ENCODE measurements around the gene SLC19A1.
"Not testable (repeated sequence)": the region's sequence is repeated elsewhere in the genome, so short reads cannot be mapped to it uniquely, and the experiment has no call there.

Gene SLC19A1

DNA sequence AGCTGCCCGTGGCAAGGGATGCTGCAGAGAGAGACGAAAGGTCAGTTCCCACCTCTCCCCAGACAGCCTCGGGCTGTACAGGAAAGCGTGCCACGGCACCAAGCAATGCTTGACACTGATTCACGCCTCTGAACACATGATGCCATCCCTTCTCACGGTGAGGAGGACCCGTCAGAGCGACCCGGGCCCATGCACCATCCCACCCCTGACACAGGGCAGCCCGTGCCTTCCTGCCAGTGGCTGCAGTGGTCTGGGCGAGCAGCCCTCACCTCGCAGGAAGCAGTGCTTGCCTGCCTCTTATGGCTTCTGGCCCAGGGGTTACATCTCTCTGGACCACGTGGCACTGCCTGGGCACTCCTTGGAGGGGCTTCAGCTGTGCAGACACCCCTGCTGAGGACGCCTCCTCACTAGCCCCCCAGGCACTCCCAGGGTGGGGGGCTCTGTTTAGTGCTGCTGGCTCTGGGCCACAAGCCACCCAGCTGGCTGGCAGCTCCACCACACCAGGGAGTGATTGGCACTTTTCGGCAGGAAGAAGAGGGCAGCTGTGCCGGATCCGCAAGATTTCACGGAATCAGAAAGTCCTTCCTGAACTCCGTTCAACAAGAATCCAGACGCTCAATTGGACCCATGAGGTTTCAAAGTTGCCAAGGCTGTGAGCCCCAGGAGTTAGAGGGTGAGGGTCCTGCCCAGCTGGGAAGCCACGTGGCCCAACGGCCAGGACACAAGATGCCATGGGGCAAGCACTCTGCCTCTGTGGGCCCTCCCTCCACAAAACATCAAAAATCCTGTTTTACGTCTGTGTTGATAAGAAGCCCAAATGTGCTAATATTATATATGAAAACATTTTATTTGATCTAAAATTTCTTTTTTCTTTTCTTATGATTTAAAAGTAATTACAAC lies 34.8 kb upstream of the SLC19A1 start:
- no peak for DNase-seq

DNA sequence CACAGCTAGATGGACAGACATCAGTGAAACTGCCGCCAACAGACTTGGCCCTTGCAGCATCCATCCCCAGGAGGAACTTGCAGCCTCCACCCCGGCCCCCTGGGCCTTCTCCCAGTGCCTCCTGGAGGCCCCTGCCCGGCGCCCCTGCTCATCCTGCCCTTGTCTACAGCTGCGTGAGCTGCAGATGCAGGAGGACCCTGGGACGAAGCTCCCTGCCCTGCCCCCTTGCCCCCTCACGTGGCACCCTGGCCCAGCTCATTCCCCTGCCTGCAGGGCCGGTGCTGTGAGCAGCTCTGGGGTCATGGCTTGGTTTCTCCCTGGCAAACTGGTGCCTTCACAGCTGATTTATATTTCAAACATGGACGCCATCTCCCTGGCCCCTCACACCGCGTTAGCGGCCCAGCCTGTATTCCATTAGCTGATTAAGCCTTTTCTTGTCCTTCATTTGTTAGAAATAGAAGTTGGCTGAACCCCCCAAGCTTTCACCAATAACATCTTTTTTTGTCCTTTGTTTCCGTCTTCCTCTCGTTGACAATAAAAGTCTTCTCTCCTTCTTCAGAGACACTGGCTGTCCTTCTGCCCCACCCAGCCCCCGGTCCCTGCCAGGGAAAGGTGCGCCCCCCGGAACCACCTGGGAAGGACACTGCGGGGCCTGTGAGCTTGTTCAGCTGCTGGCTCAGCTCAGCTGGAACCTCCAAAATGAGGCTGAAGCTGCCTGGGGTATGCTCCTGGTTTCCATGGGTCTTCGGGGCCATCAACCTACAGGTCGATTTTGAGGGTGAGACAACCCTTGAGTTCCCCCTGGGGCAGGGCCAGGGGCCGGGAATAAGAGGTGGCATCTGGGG lies 34.0 kb upstream of the SLC19A1 start:
- no peak for DNase-seq

DNA sequence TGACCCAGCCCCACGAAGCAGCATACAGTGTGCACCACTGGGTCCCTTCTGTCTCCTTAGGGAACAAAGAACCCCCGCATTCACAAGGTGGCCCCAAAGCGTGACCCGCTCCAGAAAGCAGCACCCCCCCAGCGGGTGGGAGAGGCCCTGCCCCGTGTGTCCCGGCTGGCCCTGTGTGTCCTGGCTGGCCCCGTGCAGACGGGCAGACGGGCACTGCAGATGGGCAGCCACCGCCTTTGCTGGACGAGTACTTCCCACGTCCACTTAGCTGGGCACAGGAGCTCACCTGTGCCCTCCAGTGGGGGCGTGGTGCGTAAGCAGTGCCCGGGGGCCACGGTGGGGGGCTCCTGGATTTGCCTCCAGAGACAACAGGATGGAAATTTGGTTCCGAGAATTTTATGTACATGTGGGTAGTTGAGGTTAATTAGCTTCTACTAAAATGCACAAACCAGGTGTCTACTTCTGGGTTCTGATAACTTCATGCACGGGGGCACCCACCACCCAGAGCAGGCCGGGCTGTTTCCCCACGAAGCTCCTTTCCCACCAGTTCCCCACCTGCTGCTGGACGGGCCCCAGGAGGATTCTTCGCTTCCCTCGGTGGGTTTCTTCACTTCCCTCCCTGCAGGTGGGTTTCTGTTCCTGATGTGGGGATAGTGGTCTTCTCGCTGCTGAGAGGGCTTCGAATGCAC lies 33.2 kb upstream of the SLC19A1 start:
- no peak for DNase-seq

DNA sequence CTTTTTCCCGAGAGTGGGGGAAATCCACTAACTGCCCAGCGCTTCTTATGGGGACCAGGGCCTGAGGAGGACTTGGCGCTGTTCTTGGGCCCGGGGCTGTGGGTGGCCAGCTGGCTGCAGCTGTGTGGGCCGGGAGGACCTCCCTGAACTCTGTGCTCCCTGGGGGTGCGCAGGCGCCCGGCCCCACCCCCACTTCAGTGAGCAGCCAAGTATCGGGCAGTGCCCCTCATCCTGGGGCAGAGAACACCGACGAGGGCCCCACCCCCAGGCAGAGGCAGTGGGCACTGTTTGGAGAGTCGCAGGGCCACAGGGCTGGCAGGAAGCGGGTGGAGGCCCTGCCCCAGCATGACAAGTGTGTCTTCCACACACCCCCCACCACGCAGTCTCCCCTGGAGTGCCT lies 32.5 kb upstream of the SLC19A1 start:
- no peak for DNase-seq

DNA sequence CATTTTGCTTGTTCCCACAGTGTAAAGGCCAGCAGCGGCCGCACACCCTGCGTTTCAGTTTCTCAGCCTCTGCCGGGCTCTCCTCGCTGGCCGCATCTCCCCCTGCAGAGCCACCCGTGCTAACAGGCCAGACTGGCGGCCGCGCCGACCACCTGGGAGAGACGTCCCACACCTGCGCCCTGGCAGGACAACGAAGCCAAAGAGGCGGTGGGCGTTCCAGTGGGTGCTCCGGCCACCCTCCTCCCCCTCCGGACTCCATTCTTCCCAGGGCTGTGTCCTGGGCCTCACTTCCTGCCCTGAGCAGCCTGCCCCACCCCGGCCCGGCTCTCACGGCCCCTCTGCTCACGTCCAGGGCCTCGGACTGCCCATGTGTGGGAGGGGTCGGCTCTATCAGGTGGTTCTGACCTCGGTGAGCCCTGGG lies 31.9 kb upstream of the SLC19A1 start:
- no peak for DNase-seq

DNA sequence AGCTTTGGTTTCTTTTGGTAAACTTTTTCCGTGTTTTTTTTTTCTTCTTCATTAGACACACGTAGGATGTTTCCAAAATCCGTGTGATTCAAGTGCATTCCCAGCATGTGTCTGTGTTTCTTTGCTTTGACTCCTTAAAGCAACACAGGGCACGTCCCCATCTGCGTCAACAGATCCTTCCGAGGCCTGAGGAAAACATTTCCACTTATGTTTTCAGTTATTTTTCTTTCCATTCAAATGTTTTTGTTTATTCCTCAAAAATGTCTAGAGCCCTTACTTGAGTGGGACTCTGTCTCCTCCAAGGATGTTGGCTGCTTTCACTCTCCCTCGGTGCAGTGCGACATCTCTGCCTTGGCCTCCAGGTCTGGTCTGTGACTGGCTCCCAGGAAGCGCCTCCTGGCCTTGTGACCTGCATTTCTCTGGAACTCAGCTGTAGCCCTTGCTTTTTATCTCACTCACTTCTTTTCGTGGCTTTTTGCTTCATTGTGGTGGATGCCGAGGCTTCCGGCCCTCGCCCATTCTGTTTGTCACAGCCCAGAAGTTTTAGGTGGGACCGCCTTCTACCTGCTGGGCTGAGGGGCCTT lies 31.3 kb upstream of the SLC19A1 start:
- no peak for DNase-seq

DNA sequence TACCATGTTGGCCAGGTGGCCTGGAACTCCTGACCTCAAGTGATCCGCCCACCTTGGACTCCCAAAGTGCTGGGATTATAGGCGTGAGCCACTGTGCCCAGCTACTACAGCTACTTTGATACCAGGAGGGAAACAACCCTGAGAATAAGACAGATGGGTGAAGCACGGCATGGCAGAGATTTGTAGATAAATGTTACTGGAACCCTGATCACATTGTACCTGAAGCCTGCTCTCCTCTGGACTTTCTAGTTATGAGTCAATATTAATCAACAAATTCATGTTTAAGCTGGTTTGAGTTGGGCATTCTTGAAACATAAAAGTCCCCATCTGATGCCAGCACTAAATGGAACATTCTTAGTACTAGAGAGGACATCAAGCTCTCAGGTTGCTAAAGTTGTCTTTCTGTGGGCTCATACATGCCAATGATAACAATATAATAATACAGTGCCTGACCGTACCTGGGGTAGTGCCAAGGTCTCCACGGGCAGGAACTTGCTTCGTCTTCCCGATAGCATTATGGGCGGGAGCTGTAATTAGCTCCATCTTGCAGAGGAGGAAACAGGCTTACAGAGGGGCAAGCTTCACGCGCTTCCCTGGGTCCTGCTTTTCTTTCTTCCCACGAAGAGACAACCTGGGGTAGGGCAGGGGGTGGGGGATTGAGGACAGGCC lies 30.7 kb upstream of the SLC19A1 start:
- DNase-seq: no peak

DNA sequence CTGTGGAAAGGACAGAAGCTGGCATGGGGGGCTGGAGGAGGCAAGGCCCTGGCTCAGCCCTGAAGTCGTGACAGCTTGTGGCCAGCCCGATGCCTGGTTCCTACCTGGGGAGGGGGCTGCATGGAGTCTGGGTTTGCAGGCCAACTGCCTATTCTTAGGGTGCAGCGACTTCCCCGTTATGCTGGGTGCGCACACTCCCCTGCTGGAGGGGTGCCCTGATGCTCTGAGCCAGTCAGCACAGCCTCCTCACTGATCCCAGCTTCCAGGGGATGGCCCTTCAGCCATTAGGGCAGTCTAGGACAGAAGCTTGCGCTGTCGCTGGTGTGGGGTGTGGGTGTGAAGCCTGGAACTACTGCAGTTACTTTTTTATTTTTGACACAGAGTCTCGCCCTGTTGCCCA lies 30.0 kb upstream of the SLC19A1 start:
- no peak for DNase-seq

DNA sequence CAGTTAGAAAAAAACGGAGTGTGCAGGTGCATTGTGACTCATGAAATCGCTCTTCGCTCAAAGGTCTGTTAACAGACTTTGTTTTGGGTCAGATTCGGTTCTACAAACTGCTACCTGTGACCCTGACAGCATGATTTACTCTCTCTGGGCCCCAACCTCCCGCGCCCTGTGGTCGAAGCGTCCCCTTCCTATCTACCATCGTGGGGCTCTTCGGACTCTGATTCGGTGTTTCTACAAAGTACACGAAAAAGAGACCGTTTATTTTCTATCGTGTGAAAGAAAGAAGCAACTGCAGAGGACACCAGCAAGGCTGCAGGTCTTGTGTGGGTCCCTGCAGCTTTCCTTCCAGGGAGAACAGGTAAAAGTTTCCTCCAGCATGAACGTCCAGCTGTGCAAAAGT lies 29.4 kb upstream of the SLC19A1 start:
- DNase-seq: no peak

DNA sequence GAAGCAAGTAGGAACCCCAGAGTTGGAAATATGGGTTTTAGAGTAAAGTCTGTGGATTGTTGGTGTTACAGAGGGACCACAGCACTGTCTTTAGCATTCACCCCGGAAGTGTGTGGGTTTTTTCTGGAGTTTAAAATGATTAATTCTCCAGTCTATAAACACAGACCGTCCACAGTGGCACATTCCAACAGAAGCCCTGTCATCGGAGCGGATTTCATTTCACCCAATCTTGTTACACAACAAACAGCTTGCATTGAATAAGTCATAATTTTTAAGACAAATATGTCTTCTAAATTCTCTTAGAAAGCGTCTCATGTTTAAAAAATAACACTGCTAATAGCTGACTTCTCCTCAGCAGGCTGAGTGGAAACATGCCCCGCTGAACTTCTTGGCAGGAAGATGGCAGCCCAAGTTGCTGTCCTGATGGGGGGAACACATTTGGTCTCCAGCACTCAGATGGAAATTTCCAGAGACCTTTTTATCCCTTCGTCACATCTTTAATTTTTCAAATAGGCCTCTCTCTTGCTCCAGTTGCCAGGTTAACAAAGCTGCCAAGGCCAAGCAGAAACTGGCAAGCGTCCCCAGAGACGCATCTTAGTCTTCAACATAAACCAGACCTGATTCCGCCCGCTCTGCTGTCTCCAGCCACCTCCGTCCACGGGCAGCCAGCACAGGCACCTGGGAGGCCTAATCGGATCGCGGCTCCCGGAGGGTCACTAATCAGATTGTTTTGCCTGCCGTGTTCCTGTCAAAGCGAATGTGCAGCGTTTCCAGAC lies 28.8 kb upstream of the SLC19A1 start:
- DNase-seq: no peak

DNA sequence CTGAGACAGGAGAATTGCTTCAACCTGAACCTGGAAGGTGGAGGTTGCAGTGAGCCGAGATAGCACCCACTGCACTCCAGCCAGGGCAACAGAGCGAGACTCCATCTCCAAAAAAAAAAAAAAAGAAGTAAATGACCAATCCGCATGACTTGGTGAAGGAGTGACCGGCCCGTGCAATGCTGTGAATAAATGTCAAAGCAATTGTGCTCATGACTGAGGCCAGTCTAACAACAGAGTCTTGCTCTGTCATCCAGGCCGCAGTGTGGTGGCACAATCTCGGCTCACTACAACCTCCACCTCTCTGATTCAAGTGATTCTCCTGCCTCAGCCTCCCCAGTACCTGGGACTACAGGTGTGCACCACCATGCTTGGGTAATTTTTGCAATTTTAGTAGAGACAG lies 27.8 kb upstream of the SLC19A1 start:
- DNase-seq: no peak

DNA sequence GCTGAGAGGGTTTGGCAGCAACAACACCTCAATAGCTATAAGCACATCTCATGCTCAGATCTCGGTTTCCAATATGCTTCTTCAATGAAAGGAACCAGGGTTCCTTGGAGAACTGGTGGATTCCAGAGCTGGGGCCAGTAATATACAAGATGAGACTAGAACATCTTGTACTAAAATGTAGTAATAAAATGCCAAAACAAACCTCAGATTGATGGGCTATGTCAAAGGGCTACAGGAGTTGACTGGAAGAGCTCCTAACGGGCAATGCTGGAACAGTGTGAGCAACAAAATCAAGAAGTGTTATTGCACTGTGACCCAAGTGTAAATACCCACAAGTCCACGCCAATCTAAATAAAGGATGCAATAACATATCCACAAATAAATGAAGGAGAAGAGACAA lies 26.1 kb upstream of the SLC19A1 start:
- no peak for DNase-seq

DNA sequence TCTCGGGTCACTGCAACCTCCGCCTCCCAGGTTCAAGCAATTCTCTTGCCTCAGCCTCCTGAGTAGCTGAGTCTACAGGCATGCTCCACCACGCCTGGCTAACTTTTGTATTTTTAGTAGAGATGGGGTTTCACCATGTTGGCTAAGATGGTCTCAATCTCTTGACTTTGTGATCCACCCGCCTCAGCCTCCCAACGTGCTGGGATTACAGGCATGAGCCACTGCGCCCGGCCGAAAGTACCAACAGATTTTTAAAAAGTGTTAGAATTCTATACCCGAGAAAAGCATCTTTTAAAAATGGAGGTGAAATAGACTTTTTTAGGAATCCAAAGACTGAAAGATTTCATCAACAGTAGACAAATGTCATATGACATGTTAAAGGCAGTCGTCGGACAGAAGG lies 21.9 kb upstream of the SLC19A1 start:
- DNase-seq: not testable (repeated sequence)

DNA sequence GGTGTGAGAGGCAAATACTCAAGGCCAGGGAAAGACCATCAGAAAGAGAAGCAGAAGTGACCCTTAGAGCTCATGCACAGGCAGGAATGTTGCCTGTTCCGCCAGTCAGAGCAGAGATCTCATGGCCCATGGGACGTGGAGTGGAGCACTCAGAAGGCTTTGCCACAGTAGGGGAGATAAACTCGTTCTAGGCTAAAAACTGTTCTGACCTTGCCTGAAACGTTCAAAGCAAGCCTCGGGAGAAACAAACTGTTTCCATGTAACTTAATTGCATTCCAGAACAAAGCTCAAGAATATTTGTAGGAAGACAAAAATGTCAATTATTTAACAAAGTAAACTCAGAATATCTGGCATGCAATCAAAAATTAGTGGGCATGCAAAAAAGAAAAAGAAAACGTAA lies 20.7 kb upstream of the SLC19A1 start:
- no peak for DNase-seq

DNA sequence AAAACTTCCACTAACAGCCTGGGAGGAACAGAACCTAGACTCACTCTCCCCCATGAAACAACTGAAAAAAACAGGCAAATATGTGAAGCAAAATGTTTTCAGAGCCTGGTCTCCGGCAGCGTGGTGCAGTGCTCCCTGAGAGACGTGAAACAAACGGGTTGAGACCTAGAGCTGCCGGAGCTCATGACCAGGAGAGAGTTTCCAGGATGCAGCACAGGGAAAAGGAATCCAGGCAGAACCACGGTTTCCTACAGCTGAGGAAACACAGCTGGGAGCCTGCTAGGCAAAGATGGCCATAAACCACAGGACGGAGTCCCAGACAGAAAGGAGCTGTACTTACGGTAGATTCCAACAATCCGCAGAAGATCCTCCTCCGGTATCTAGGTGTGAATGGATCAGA lies 20.2 kb upstream of the SLC19A1 start:
- no peak for DNase-seq

DNA sequence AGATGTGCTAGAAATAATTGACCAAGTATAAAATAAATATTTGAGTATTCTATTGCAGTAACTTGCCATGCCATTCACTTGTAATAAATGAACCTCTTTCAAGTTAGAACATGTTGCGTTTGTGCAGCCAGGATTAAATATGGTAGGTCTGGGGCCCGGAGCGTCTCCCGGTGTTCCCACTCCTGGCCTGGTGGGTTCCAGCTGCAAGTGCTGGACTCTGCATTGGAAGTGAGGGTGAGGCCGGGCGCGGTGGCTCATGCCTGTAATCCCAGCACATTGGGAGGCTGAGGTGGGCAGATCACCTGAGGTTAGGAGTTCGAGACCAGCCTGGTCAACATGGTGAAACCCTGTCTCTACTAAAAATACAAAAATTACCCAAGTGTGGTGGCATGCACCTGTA lies 19.0 kb upstream of the SLC19A1 start:
- not testable (repeated sequence) for DNase-seq

DNA sequence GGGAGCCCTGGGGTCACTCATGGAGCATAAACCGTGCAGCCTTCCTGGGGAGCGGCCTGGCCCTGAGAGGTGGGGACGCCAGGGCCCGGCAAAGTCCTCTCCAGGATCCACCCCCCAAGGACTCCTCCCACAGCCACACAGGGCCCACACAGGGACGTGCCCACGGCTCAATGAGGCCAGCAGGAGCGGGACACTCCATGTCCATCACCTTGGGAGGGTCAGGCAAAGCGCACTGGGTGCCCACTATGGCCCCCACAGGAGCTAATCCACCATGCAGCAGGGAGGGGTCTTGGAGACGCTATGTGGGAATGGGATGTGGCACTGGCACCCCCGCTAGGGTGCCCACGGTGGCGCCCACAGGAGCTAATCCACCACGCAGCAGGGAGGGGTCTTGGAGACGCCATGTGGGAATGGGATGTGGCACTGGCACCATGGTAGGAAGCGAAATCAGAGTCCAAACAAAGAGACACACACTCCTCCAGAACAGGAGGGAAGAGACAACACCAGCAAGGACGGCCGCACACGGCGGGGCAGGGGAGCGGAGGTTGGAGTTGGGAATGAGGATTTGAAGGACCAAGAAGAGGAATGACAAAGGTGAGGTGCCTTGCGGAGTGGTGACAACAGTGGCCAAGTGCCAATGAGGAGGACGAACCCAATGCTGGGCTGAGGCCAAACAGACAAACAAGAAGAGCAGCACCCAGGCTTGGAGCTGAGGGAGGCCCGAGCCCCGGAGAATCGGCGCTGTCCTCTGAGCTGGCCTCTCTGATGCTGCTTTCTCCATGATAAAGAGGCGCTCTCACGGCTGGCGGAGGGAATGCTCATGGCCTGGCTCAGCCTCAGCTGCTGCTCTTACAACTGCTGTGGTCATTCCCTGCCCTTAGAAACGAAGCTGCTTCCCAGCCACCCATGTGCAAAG lies 18.1 kb upstream of the SLC19A1 start:
- no peak for DNase-seq

DNA sequence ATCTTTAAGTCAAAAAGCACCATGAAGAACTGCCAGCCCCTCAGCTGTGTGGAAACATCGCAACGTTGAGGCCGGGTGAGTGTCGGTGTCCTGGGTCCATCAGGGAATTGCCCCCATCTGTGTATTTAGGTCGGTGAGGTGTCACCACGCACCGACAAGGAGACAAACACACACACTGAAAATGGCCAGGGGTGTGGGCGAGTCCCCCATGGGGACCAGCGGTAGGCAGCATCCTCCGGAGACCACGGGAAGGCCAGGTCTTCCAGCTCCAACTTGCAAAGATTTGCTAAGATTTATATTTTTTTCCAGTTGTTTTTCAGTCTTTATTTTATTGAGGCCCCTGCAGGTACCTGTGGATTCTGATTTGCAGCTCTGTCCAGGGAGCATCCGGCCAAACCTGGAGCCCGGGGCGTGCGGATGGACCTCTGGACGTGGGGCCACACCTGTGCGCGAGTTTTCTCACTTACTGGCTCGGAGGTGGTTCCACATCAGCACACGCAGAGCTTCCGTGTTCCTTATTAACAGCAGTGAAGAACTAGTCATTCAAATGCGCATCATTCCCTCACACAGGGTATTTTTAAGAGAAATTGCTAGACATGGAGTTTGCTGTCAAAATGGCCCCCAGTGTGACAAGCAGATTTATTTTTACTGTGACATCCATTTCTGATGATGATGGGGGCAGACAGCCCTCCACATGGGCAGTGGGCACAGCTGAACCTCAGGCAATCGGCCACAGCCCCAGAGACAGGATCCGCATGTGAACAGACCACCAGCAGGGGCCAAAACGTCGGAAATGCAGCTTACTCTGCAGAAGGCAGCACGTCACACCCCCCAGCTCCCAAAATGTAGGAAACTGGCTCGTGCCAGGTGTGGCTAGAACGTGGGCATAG lies 17.2 kb upstream of the SLC19A1 start:
- DNase-seq: no peak

DNA sequence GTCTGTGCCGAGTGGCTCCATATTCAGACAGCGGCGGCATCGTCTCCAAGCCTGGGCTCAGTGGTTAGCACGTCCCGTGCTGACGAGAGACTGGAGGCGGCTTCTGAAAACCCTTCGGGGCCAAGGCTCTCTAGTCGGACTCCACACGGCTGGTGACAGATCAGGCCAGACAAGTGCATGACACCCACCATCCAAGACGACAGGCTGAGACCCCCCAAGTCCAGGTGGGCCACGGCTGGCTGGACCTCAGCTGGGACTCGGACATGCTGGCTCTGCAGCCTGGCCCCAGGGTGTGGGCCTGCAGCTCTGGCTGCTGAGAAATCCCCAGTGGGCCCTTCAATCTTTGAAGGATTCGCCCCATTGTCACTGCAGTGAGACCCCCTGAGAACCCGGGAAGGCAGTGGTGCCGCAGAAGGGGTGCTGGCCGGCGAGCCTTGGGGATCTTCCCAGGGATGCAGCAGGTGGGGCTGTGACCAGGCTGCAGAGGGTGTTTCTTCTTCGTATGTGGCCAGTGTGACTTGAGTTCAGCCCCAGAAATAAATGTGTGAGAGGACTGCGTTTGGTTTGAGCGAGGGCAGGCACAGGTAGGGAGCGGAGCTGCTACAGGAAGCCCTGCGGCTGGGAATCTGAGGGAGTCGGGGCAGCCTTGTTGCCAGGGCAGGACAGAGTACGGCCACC lies 15.9 kb upstream of the SLC19A1 start:
- no peak for DNase-seq
